Psoas muscle (tissue), 8 donors: Measurements from ENCODE around the gene UBA52. TPM values are rescaled to one million over a fixed set of nuclear protein-coding genes. Genes with fewer than 3 reads are reported as not detected.

ENCODE experiments used
- ATAC-seq, 4 donors: fragments of 200-7000 bp; cut with Tn5 transposase; one replicate each; pipeline ENCODE4 v1.9.1; 2020; ENCODE audit warnings: moderate library complexity in 3 of 4, mild to moderate bottlenecking in 2 of 4
- DNase-seq, 2 donors: peaks; one replicate each; pipeline ENCODE4 v3.0.0-alpha.2; 2020
- H3K27ac ChIP-seq: fragments of 200-600 bp; one replicate; pipeline ENCODE4 v1.8.0; 2022
- H3K27me3 ChIP-seq, 3 donors: fragments of 200-600 bp in 1 of 3; one replicate each; pipeline versions ENCODE4 v1.6.1 to v1.8.0; 2013 to 2022; ENCODE audit warnings: low read length in 2 of 3, mild to moderate bottlenecking in 2 of 3, moderate library complexity in 1 of 3; ENCODE audit not compliant: insufficient read depth in 3 of 3
- H3K36me3 ChIP-seq, 2 donors: fragments of 200-600 bp in 1 of 2; one replicate each; pipeline versions ENCODE4 v1.6.1 to v1.8.0; 2013 to 2022; ENCODE audit warnings: low read depth in 1 of 2, mild to moderate bottlenecking in 1 of 2, moderate library complexity in 1 of 2; ENCODE audit not compliant: insufficient read depth in 1 of 2
- H3K4me1 ChIP-seq: fragments of 200-600 bp; one replicate; pipeline ENCODE4 v1.8.0; 2022
- H3K4me3 ChIP-seq: fragments of 200-600 bp; one replicate; pipeline ENCODE4 v1.8.0; 2022; ENCODE audit warnings: mild to moderate bottlenecking
- H3K9me3 ChIP-seq: fragments of 200-600 bp; one replicate; pipeline ENCODE4 v1.8.0; 2022
- WGBS, 3 donors: extraction: QIAGEN DNeasy Blood & Tissue Kit; methylation state at CpG; one replicate each; pipeline versions ENCODE4 v1.1.6 to v1.1.7; 2013; 5-methylcytosine and 5-hydroxymethylcytosine counted together
- intact Hi-C, 2 donors: fragments of 100-400 bp; cut with DNase I; formaldehyde crosslinking; loops; one replicate each; pipeline versions ENCODE4 v1.11.0 to v1.14.2; 2022
- polyA plus RNA-seq, 3 donors: library from polyadenylated mRNA; stranded (reverse); fragments of 200-250 nt; gene quantifications; one replicate each; pipeline ENCODE4 v1.2.3, GENCODE V29; 2013
- total RNA-seq, 4 donors: library from RNA; stranded (reverse); fragmentation: NEBNext Ultra II Directional in 2 of 4; extraction: Animal tissue kit (Norgen Biotek cat#: 25700) in 2 of 4; gene quantifications; one replicate each; pipeline versions ENCODE4 v1.2.1 to v1.2.4, GENCODE V29; 2021 to 2023
- TF ChIP-seq, protein P1 (sequence below): fragments of 200-600 bp; IDR thresholded peaks from one replicate; pipeline ENCODE4 v1.8.0; 2022; ENCODE audit warnings: antibody characterized with exemption
- donor health status: healthy with polysubstance abuse.
- donor health status: DM: no; HTN: no; CAD: no; lungs with moderate emphysema.
- donor health status: Bipolar disorder and iron deficiency.
- donor health status: healthy.
- donor health status: DM: yes; HTN: yes; CAD: no.
- donor health status: DM: no; HTN: no; CAD: no.
- donor health status: DM: no; HTN: no; CAD: no.
- donor health status: DM: yes; HTN: yes; CAD: no.

The UBA52 gene
- total and polyA plus RNA-seq, 7 donors: 877 to 1,553 (median 1,005) TPM

GRCh38 chr19:18551631-18552030, 20.0 kb upstream of the UBA52 start:
- H3K9me3 ChIP-seq: no peaks in the 10 kb centered on the region
- no peaks in the 10 kb centered on the region for H3K27me3 ChIP-seq
- intact Hi-C loops: no loop called here
- WGBS, 3 donors: 60 to 68% (median 63%) methylated on average over 6 of the region's 6 CpGs
- H3K4me1 ChIP-seq: no peaks in the 10 kb centered on the region
- ATAC-seq (no peak), DNase-seq (no peak)
- H3K4me3 ChIP-seq: no peak overlapping the region
- TF ChIP-seq, protein P1, sequence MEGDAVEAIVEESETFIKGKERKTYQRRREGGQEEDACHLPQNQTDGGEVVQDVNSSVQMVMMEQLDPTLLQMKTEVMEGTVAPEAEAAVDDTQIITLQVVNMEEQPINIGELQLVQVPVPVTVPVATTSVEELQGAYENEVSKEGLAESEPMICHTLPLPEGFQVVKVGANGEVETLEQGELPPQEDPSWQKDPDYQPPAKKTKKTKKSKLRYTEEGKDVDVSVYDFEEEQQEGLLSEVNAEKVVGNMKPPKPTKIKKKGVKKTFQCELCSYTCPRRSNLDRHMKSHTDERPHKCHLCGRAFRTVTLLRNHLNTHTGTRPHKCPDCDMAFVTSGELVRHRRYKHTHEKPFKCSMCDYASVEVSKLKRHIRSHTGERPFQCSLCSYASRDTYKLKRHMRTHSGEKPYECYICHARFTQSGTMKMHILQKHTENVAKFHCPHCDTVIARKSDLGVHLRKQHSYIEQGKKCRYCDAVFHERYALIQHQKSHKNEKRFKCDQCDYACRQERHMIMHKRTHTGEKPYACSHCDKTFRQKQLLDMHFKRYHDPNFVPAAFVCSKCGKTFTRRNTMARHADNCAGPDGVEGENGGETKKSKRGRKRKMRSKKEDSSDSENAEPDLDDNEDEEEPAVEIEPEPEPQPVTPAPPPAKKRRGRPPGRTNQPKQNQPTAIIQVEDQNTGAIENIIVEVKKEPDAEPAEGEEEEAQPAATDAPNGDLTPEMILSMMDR: no peak
- no peaks in the 10 kb centered on the region for H3K36me3 ChIP-seq
- no peak overlapping the region for H3K27ac ChIP-seq

- peaks cover 0 to 6% of the 10 kb centered on the region in 2 donors for H3K36me3 ChIP-seq
- peak within 1 kb of the TSS; percentile 93 for H3K27ac ChIP-seq
- H3K27me3 ChIP-seq: no peaks in the 10 kb centered on the region
- WGBS, 3 donors: 1% methylated on average over 50 to 58 of the region's 58 CpGs
- peak within 1 kb of the TSS; percentile 88 for H3K4me3 ChIP-seq
- H3K9me3 ChIP-seq: no peaks in the 10 kb centered on the region
- intact Hi-C loops: loop anchor here (5.0 kb wide), 3 partner anchors 35 to 105 kb away; partner anchors contain the start of gene ELL (in 2 of the 2)
- peak; percentile 98 for ATAC-seq
- H3K4me1 ChIP-seq: peaks cover 18% of the 10 kb centered on the region
- peak; percentile 98 to 99 for DNase-seq
- TF ChIP-seq, protein P1: no peak
Observed at GRCh38 chr19:18557411-18558201, 14.1 kb upstream of the UBA52 start, which contains the start of gene KXD1. KXD1 (plus strand) TSS chr19:18557870; CDS start chr19:18562057, 4,187 bp downstream.

DNA sequence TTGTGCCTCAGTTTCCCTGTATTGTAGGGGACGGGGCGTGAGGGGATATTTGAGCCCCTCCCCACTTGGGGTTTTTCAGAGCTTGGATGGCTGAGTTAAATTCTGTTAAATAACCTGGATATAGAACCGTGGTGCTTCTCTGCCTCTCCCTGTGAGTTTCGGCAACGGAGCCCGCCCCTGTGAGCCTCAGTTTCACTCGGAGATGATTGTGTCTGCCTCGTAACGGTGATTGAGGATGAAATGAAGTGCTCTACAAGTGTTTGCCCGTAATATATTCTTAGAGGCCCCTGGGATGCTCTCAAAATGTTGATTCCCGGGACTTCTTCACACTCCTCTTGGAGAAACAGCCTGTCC, 13.5 kb upstream of the UBA52 start:
- ATAC-seq (peak in 3 of 4 donors; percentile 4 to 12 (median 7)), DNase-seq (no peak)
- TF ChIP-seq, protein P1: no peak
- intact Hi-C loops: loop anchor here (5.0 kb wide), 3 partner anchors 36 to 106 kb away; partner anchors contain the start of gene ELL (in 2 of the 2)
- Histone ChIP-seq H3K4me3 (peak overlapping the region; percentile 88), H3K27me3 (no peaks in the 10 kb centered on the region), H3K36me3 (peaks cover 0 to 12% of the 10 kb centered on the region in 2 donors), H3K4me1 (peaks cover 18% of the 10 kb centered on the region), H3K27ac (peak overlapping the region; percentile 93), H3K9me3 (no peaks in the 10 kb centered on the region)
- WGBS, 3 donors: 6 to 9% (median 6%) methylated on average over 11 of the region's 11 CpGs

DNA sequence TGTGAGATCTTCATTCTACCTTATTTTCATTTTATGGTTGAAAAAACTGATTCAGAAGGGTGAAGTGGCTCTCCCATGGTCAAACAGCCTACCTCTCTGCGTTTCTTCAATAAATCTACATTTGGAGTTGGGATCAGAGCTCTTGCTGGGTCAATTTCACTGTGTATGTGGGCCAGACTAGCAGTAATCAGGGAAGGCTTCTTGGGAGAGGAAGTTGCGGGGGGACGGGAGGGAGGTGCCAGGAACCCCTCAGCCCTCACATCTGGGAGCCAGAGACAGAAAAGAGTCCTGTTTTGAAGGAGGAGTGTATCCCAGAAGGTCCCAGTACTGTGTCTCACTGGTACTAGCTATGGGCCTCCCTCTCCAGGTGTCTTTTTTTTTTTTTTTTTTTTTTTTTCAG, 13.1 kb upstream of the UBA52 start:
- TF ChIP-seq, protein P1: no peak
- Histone ChIP-seq H3K27ac (peak overlapping the region; percentile 93), H3K27me3 (no peaks in the 10 kb centered on the region), H3K4me1 (peaks cover 18% of the 10 kb centered on the region), H3K36me3 (peaks cover 0 to 16% of the 10 kb centered on the region in 2 donors), H3K4me3 (peak overlapping the region; percentile 88), H3K9me3 (no peaks in the 10 kb centered on the region)
- DNase-seq: no peak
- ATAC-seq: no peak
- 46 to 66% (median 48%) methylated on average over 3 of the region's 3 CpGs for WGBS, 3 donors
- intact Hi-C loops: loop anchor here (5.0 kb wide), 3 partner anchors 36 to 106 kb away; partner anchors contain the start of gene ELL (in 2 of the 2)
